ENCODE data around the gene PPP1R12B.
A peak's percentile ranks its signal among the peaks of the same experiment; 100 is the strongest.
"Not testable (repeated sequence)": the region's sequence is repeated elsewhere in the genome, so short reads cannot be mapped to it uniquely, and the experiment has no call there.

PPP1R12B gene

GRCh38 chr1:202561726-202562443, 213.4 kb downstream of the PPP1R12B start:
- no peak for DNase-seq (ENCODE audit: low spot score)

DNA sequence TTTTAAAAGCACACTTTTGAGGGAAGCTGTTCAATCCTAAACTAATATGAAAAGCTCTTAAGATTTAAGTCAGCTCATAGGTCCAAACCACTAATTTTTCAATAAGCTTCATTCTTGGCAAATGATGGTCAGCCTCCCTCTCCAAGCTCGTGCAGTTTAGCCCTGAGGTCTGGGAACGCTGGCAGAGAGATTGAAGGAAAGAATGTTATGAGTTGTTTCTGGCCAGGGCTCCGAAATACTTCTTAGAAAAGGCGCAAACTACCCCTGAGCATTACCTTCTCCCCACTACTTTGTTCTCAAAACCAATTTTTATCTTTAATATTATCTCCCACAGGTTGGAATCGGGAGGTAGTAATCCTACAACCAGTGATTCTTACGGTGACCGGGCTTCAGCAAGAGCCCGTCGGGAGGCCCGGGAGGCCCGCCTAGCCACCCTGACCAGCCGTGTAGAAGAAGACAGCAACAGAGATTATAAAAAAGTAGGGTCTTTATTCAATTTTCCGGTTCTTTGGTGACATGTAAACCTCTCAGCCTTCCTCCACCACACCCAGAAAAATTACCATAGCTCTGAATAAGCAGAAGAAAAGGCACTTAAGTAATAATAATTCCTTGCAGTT, 214.1 kb downstream of the PPP1R12B start:
- DNase-seq (ENCODE audit: low spot score): no peak

- DNase-seq (ENCODE audit: low spot score): no peak
Measured at GRCh38 chr1:202563818-202564217, 215.3 kb downstream of the PPP1R12B start.

- no peak for DNase-seq (ENCODE audit: low spot score)
Measured at GRCh38 chr1:202564958-202565495, 216.5 kb downstream of the PPP1R12B start.

DNA sequence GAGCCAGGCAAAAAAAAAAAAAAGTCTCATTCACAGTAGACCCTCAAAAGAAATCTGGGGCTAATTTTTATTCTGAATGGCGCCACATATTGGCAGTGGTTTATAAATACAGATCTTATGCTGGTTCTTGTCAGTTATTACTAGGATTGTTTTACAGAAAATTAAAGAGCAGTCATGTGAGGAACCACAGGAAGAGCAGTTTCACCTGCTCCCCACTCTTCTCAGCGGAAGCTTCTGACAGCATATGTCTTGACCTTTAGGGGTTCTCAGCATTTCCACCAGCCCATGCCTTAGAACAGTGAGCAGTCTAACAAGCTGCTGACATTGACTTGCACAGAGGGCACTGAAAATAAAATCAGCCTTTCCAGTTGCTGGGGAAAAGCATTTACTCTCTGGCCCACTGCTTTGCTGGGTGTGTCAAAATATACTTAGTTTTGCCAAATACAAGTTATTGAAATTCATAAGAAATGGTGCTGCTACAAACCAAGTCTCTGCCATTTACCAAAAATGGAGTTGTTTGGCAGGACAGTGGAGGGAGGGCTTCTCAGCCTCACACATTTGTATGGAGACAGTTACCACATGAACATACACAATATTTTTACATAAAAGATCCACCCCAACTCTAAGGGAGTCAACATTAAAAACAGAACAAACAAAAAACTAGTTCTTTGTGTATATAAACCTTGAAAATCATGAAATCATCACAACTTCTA, 217.5 kb downstream of the PPP1R12B start:
- DNase-seq (ENCODE audit: low spot score): no peak

- DNase-seq (ENCODE audit: low spot score): no peak
Measured at GRCh38 chr1:202567738-202568137, 219.2 kb downstream of the PPP1R12B start.

- DNase-seq (ENCODE audit: low spot score): no peak
Measured at GRCh38 chr1:202568410-202568809, 219.9 kb downstream of the PPP1R12B start.

DNA sequence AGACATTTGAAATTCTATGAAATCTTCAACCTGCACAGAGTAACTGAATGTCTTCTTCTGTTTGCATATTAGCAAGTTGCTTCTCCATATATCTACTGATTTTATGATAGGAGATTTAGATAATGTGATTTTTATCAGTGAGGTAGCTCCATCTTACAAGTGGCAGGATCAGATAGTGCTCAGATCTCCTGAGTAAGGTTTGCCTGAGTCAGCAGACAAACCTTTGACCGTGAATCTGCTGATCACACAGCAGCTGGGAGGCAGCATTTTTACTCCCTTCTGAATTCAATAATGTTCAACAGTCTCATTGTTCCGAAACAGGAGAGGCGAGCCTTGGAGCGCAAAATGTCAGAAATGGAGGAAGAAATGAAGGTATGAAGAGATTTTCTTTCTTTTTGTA, 220.3 kb downstream of the PPP1R12B start:
- DNase-seq (ENCODE audit: low spot score): no peak

- no peak for DNase-seq (ENCODE audit: low spot score)
Measured at GRCh38 chr1:202569393-202570322, 221.2 kb downstream of the PPP1R12B start.

GRCh38 chr1:202571719-202572339, 223.3 kb downstream of the PPP1R12B start:
- DNase-seq (ENCODE audit: low spot score): peak; percentile 48

DNA sequence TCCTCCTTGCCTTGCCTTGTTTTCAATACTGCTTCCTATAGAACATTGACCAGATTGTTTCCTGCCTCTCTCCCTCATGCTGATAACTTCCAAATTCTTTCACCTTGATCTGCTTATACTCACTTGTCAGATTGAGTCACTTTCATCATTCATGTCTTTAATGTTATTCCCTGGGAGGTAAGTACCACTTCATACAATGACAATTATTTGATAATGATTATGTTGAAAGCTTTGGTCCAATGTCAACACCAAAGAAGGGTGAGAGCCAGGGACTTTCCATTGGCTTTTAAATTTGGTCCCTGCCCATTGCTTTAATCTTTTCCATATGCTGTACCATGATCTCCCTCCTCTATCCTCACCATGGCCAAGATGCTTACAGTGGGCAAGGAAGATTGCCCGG, 224.4 kb downstream of the PPP1R12B start:
- DNase-seq (ENCODE audit: low spot score): no peak

GRCh38 chr1:202575918-202576653, 227.6 kb downstream of the PPP1R12B start:
- no peak for DNase-seq (ENCODE audit: low spot score)

DNA sequence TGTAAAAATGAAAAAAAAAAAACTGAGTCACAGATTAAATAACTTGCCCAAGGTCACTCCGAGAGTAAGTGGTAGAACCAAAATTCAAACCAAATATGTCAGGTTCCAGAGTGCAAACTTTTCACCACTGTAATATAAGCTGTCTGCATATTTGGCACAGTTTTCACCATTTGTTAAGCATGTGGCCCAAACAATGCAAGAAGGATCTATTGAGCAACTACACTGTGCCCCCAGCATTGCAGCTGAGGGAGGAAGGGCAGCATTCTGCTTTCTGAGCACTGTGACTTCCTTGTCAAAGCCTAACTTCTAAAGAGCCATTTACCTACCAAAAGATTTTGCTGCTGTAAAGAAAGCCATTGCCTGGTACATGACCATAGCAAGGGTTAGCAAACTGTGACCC, 228.3 kb downstream of the PPP1R12B start:
- peak; percentile 35 for DNase-seq (ENCODE audit: low spot score)

GRCh38 chr1:202577381-202577780, 228.9 kb downstream of the PPP1R12B start:
- DNase-seq (ENCODE audit: low spot score): no peak

DNA sequence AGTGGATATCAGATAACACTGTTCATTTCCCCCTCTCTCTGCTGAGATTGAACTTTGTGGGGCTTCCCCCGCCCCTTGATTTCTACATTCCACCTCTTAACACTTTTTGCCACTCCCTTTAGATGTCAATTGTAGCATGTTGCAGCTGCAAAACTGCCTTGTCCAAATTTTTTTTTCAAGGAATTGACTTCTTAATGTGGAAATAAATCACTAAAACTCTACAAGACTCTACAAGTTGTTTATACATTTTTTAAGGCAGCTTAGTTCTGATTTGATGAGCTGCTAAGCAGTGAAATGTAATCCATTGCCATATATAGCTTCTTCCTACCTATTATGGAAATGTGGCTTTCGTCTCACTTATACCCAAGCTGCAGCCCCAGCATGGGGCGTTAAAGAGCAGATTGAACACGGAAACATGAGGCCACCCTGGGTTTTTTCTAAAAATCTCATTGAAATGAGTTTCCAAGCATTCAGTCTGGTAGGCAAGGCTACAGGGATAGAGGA, 229.6 kb downstream of the PPP1R12B start:
- no peak for DNase-seq (ENCODE audit: low spot score)

DNA sequence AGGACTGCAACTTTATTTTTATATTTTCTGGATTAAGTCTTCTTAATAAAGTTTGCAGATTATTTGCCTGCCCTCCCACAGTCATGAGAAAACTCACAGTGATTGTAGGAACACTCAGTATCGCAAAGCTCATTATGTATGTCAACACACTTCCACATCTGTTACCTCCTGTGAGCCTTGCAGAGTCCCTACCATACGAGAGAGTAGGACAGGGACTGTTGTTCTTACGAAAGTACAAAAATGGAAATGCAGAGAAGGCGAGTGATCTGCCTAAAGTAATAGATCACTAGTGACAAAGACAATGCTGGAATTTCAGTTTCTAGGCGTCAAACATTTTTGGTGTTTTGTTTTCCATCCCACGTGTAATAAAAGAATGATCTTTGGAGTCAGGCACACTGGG, 230.1 kb downstream of the PPP1R12B start:
- peak; percentile 20 for DNase-seq (ENCODE audit: low spot score)

- DNase-seq (ENCODE audit: low spot score): no peak
Measured at GRCh38 chr1:202579806-202580205, 231.3 kb downstream of the PPP1R12B start.

DNA sequence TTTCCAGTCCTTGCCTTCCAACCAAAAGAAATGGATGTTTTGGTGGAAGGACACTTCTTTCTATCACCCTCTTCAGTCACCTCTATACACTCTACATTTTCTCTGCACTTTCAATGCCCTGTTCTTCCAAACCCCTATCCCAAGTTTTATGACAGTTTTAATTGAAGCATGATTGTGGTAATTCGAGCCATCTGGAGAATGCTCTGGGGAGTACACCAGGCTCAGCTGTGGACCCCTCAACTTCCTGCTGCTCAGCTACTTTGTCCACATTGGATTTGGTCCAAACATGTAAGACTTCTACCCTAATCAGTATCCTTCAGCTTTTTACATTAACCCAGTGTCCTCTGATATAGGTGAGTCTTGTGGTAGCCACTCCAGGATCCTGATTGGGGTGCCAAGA, 232.1 kb downstream of the PPP1R12B start:
- no peak for DNase-seq (ENCODE audit: low spot score)

- DNase-seq (ENCODE audit: low spot score): not testable (repeated sequence)
Measured at GRCh38 chr1:202582350-202582749, 233.9 kb downstream of the PPP1R12B start.

Data from Ammon's horn (tissue), 1 donor.